ENCODE measurements around the gene SMC3. TPM values are rescaled to one million over a fixed set of nuclear protein-coding genes. Genes with fewer than 3 reads are reported as not detected.
"Not testable (repeated sequence)": the region's sequence is repeated elsewhere in the genome, so short reads cannot be mapped to it uniquely, and the experiment has no call there.

Gene SMC3
- polyA plus RNA-seq (2013, experiment 1 of 2; ENCODE audit: insufficient read length): 46.4 TPM
- 44.2 TPM for polyA plus RNA-seq (2013, experiment 2 of 2; ENCODE audit: insufficient read length)

GRCh38 chr10:110567201-110568054 lies at the start of gene SMC3:
SMC3 (plus strand) TSS chr10:110567695; CDS start chr10:110567817, 122 bp downstream.
- peak; percentile 98 for DNase-seq

DNA sequence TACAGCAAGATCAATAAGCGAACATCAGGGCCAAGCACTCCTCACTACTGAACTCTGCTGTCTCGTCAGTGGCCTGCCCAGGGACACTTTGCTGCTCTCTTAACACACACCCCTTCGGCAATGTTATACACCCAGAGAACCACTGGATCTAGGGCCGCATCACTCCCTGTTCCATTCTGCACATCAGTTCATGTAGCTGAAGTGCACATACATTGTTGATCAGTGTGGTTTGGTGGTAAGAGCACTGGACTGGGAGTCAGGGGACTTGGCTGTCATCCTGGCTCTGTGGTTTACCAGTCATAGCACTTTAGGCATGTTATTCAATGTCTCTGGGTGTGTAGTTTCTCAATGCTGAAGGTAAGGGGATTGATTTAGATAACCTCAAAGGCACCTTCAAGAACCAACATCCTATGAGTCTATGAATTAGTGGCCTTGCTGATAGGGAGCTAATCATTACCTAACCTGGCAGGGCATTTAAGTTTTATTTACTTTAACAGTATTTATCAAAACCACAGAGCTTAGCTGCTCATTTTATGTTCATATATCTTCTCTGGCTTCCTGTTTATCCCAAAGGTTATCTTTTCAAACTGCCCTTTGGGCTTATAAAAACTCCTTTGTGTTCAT lies 45.0 kb upstream of the SMC3 start:
- DNase-seq: peak; percentile 37

DNA sequence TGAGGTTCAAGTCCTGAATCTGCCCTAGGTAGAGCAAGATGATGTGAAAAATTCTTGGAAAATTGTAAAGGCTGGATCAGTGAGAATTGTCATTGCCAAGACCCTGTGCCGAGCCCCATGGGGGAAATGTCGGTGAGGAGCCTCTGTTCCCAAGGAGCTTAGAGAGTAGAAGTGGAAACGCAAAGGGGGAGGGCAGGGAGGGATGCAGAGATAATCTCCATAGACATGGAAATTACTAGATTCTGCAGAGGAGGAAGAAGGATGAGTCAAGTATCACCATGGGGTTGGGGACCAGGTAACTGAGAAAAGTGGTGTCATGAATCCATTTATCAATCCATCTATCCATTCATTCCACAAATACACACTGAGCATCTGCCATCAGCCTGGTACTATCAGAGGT lies 43.8 kb upstream of the SMC3 start:
- DNase-seq: no peak

DNA sequence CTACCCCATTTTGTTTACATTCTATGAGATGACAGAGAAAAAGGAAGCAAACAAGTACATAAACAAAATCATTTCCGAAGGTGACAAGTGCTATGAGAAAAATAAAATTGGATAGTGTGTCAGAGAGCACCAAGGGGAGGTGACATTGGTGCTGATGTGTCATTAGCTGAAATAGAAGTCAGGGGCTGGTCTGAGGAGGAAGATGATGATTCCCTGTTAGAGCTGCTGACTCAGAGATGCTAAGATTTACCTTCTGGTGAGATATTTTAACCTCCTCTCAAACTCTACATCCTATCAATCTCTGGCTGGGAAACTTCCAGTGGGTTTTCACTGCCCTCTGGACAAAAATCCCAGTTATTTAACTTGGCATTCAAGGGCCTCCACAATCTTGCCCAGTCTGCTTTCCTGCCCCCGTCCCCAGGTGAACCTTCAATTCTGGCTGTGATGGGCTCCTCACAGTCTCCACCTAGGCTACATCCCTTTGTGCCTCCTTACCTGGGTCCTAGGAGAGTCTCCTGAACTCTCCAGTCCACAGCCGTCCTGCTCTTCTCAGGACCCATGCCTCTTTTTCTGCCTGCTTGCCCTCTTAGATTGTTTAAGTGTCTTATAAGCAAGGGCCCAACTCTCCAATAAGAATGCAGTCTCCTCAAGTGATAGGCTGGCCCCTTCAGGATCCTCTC lies 43.2 kb upstream of the SMC3 start:
- DNase-seq: no peak

DNA sequence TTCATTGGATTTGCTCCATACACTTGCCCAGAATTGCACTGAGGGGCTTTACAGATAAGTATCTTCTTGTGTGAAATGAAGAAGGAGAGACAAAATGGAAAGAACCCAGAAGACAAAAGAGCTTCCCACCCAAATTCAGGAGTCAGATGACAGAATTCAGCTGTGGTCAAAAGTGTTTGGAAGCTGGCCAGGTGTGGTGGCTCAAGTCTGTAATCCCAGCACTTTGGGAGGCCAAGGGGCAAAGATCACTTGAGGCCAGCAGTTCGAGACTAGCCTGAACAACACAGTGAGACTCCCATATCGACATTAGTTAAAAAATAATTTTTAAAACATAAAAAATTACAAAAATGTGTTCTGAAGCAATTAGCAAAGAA lies 42.6 kb upstream of the SMC3 start:
- no peak for DNase-seq

DNA sequence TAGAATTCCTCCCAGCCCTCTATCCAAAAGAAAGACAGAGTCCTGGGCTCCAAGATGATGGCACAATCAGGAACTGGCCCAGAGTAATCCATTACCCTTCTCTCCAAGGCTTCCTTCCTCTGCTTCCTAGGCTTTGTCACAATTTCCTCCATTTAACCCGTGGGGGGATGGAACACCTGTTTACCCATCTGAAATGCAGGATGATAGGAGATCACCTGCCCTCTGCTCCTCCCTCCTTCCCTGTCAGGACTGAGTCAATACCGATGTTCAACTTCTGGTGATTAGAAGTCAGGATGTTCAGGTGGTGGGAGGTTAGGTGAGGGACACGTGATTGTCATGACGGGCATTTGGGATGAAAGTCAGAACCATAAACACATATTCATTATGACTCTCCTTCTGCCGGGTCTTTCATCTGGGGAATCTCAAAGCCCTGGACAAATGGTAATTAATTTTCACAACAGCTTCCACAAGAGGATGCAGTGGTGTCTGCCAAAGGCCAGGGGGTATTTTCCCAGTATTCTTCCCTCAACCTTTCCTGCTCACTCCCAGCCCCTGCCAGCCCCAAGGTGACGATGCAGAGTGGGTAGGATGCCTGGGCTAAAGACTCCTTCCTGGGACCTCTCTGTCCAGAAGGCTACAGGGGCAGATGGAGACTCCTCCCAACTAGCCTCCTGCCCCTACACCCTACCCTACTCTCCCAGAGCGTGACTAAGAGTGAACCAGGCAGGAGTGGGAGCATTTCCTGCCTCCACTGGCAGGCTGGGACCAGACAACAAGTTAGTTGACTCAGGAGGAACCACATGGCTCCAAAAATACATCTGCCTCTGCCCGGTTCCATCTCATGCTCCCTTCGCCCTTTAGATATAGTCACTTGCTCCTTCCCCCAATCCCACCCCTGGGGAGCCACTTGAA lies 41.9 kb upstream of the SMC3 start:
- peak; percentile 45 for DNase-seq

DNA sequence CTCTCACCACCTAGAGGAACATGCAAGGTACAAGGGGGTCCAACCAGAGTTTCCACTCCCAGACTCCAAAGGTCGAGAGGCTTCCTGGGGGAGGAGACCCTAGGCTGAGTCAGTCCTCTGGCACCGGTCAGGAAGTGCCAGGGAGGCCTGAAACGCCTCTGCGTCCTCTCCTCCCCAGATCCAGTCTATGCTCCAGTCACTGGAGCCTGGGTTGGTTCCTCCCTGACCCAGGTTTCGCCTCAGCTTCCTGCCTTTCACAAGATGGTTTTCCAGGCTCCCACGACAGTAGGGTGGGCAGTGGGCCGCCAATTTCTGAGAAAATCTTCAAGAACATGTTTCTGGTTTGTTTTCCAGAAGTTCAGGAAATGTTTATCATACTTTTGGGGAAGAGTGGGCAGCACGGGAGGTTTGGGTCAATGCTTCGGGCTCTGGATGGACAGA lies 39.7 kb upstream of the SMC3 start:
- DNase-seq: peak; percentile 35

- no peak for DNase-seq
Measured at GRCh38 chr10:110528224-110528996, 39.1 kb upstream of the SMC3 start.

DNA sequence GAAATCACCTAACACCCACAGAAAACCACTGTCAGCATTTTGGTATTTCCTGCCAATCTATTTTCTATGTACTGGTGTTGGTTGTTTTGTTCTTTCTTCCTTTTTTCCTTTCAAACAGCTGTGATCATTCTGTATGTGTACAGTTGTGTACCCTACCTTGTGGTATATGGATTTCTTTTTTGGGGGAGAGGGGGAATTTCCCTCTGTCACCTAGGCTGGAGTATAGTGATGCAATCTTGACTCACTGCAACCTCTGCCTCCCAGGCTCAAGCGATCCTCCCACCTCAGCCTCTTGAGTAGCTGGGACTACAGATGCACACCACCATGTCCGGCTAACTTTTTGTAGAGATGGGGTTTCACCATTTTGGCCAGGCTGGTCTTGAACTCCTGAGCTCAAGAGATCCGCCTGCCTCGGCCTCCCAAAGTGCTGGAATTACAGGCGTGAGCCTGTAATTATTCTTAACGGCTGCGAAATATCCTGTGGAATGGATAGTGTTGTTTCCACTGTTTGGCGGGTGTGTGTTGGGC lies 38.4 kb upstream of the SMC3 start:
- DNase-seq: peak; percentile 43

DNA sequence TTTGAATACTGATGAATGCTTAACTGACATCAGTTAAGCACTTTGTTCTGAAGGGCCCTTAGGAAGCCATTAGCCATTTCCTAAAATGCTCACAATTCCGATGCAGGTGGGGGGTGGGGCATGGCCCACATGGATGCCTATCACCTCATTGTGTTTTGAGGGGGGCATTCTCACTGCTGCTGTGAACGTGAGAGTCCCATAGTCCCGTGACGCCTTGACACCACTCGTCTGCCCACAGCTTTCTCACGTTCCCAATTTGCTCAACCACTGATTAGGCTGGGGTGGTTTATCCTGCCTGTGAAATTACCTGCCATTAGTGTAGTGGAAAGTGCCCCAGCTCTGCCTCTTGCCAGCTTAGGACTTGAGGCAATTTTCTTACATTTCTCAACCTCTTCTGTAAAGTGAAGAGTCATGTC lies 37.9 kb upstream of the SMC3 start:
- no peak for DNase-seq

DNA sequence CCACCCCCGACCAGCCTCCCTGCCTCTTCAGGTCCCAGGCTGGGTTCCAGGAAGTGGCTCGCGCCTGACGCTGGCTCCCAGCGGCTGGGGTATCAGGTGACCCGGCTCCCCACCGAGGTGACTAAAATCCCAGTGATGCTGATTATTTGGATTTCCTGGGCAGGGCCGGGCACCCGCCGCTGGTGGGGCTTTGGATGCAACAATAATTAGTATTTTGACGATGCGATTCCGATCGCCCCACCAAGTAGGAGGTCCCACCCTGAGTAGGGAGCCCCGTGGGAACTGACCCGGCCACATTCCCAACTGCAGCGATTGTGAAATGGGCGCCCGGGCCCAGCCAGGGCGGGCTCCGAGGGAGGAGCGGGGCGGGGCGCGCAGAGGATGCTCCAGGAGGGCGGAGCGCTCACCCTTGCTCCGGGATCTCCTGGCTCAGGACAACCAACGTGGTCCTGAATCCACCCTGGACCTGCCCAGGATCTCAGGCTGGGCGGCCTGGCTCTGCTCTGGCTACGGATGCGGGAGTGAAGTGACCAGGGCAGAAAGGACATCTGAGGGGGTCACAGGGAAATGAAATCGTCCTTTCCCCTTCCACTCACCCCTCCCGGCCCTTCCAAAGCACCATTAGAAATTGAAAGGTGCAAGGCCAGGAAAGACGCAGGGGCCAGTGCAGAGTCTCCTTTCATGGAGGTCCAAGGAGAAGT lies 37.2 kb upstream of the SMC3 start:
- DNase-seq: peak; percentile 53

- no peak for DNase-seq
Measured at GRCh38 chr10:110531687-110532086, 35.8 kb upstream of the SMC3 start.

- not testable (repeated sequence) for DNase-seq
Measured at GRCh38 chr10:110532628-110533027, 34.9 kb upstream of the SMC3 start.

GRCh38 chr10:110533149-110533548 lies 34.3 kb upstream of the SMC3 start:
- no peak for DNase-seq

GRCh38 chr10:110534571-110534970 lies 32.9 kb upstream of the SMC3 start:
- DNase-seq: no peak

GRCh38 chr10:110535958-110536891 lies 31.3 kb upstream of the SMC3 start:
- peak; percentile 69 for DNase-seq

- DNase-seq: no peak
Measured at GRCh38 chr10:110539091-110539490, 28.4 kb upstream of the SMC3 start.

- no peak for DNase-seq
Measured at GRCh38 chr10:110540031-110540430, 27.5 kb upstream of the SMC3 start.

DNA sequence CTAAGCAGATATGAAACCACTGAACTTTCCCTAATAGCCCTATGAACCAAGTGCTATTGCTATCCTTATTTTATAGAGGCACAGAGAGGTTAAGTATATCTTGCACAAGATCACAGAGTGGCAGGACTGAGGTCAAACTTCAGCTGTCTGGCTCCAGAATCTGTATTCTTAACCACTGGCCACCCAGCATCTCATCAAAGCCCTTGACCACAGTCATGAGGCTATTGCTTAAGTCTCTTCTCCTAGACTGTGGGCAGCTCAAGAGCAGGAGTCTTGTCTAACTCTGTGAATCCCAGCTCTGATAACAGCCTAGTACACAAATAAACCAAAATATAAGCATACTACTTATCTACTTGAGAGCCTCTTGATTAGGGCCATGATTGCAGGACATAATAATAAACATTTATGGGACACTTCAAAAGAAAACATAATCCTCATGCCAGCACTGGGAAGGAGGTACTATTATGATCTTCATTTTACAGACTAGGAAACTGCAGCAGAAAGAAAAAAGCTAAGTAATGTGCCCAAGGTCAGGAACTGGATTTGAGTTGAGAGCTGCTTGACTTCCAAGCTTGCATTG lies 22.4 kb upstream of the SMC3 start:
- DNase-seq: no peak
